Dendritic cell treated with granulocyte-macrophage colony-stimulating factor and Interleukin-4, amounts not matched to agents 40 ng/mL and 50 ng/mL, for 4 days (primary cell): ENCODE measurements around the gene ZNF846.
"Not testable (repeated sequence)": the region's sequence is repeated elsewhere in the genome, so short reads cannot be mapped to it uniquely, and the experiment has no call there.

Experiments used
- H3K27ac Mint-ChIP-seq: one replicate; pipeline ENCODE4 v1.8.0; 2022; ENCODE audit warnings: mild to moderate bottlenecking, mixed read lengths
- H3K27me3 Mint-ChIP-seq: one replicate; pipeline ENCODE4 v1.8.0; 2022; ENCODE audit warnings: mild to moderate bottlenecking, mixed read lengths
- H3K36me3 Mint-ChIP-seq: one replicate; pipeline ENCODE4 v1.8.0; 2022; ENCODE audit warnings: low read depth, mixed read lengths
- H3K4me1 Mint-ChIP-seq: one replicate; pipeline ENCODE4 v1.8.0; 2022; ENCODE audit warnings: low read depth, mixed read lengths
- H3K4me3 Mint-ChIP-seq: one replicate; pipeline ENCODE4 v1.8.0; 2022; ENCODE audit warnings: mild to moderate bottlenecking, moderate library complexity, mixed read lengths
- H3K9me3 Mint-ChIP-seq: one replicate; pipeline ENCODE4 v1.8.0; 2022; ENCODE audit warnings: mixed read lengths
- intact Hi-C: fragments of 100-400 bp; cut with micrococcal nuclease; formaldehyde crosslinking; loops from one replicate; pipeline ENCODE4 v1.15.0; 2022

The ZNF846 gene

GRCh38 chr19:9791552-9792205 is 23.1 kb upstream of the ZNF846 start:
- intact Hi-C loops = loop anchor here (2.0 to 10.0 kb wide), 5 partner anchors 27 to 654 kb away; partner anchors contain the start of gene FBXL12
- Mint-ChIP-seq H3K27ac (peak overlapping the region; percentile 100), H3K4me3 (peak overlapping the region; percentile 99), H3K4me1 (peaks cover 29% of the 10 kb centered on the region), H3K27me3 (no peaks in the 10 kb centered on the region), H3K9me3 (no peaks in the 10 kb centered on the region), H3K36me3 (peaks cover 20% of the 10 kb centered on the region)

DNA sequence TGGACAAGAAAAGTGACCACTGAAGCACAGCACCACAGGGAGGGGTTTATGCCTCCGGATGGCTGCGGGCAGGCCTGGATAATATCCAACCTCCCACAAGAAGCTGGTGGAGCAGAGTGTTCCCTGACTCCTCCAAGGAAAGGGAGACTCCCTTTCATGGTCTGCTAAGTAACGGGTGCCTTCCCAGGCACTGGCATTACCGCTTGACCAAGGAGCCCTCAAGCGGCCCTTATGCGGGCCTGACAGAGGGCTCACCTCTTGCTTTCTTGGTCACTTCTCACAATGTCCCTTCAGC is 22.5 kb upstream of the ZNF846 start:
- H3K9me3 Mint-ChIP-seq, H3K27me3 Mint-ChIP-seq, H3K4me3 Mint-ChIP-seq: not testable (repeated sequence)
- peaks cover 21% of the 10 kb centered on the region for H3K36me3 Mint-ChIP-seq
- intact Hi-C loops = loop anchor here (5.0 to 10.0 kb wide), 3 partner anchors 479 to 654 kb away; no protein-coding TSS in a partner anchor
- H3K4me1 Mint-ChIP-seq = peaks cover 31% of the 10 kb centered on the region
- H3K27ac Mint-ChIP-seq = peak overlapping the region; percentile 100

DNA sequence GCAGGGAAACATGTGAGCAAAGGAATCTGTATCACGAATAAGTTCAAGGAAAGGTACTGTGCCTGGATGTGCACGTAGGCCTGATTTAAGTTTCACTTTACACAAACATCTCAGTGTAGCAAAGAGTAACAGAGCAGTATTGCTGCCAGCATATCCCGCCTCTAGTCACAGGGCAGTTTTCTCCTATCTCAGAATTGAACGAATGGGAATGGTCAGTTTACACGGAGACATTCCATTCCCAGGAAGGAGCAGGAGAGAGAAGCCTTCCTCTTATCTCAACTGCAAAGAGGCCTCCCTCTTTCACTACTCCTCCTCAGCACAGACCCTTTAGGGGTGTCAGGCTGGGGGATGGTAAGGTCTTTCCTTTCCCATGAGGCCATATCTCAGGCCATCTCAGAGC is 21.0 kb upstream of the ZNF846 start:
- intact Hi-C loops, H3K27me3 Mint-ChIP-seq, H3K4me3 Mint-ChIP-seq, H3K9me3 Mint-ChIP-seq: not testable (repeated sequence)
- Mint-ChIP-seq H3K36me3 (peaks cover 34% of the 10 kb centered on the region), H3K27ac (peak overlapping the region; percentile 51), H3K4me1 (peaks cover 40% of the 10 kb centered on the region)

GRCh38 chr19:9789066-9789465 is 20.5 kb upstream of the ZNF846 start:
- H3K36me3 Mint-ChIP-seq = peaks cover 34% of the 10 kb centered on the region
- peak overlapping the region; percentile 51 for H3K27ac Mint-ChIP-seq
- no peaks in the 10 kb centered on the region for H3K9me3 Mint-ChIP-seq
- no peak overlapping the region for H3K4me3 Mint-ChIP-seq
- H3K27me3 Mint-ChIP-seq = no peaks in the 10 kb centered on the region
- H3K4me1 Mint-ChIP-seq = peaks cover 45% of the 10 kb centered on the region
- intact Hi-C loops = no loop called here

GRCh38 chr19:9788604-9789003 is 20.1 kb upstream of the ZNF846 start:
- Mint-ChIP-seq H3K4me1 (peaks cover 48% of the 10 kb centered on the region), H3K36me3 (peaks cover 34% of the 10 kb centered on the region)
- H3K27me3 Mint-ChIP-seq, H3K4me3 Mint-ChIP-seq, H3K27ac Mint-ChIP-seq, H3K9me3 Mint-ChIP-seq, intact Hi-C loops: not testable (repeated sequence)

DNA sequence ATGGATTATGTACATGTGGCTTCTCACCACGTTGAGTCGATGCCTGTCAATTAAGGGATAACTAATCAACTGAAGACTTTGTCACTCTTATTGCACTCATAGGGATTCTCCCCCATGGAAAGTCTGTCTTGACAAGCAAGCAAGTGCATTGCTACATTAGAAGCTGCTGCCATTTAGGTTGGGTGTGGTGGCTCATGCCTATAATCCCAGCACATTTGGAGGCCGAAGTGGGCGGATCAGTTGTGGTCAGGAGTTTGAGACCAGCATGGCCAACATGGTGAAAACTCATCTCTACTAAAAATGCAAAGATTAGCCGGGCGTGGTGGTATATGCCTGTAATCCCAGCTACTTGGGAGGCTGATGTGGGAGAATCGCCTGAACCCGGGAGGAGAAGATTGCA is 18.3 kb upstream of the ZNF846 start:
- intact Hi-C loops = loop anchor here (1.0 kb wide), 1 partner anchor 32 kb away; the partner anchor contains the start of gene FBXL12
- H3K36me3 Mint-ChIP-seq = peaks cover 31% of the 10 kb centered on the region
- peak overlapping the region; percentile 74 for H3K4me3 Mint-ChIP-seq
- H3K27me3 Mint-ChIP-seq = no peaks in the 10 kb centered on the region
- peak overlapping the region; percentile 96 for H3K27ac Mint-ChIP-seq
- peaks cover 48% of the 10 kb centered on the region for H3K4me1 Mint-ChIP-seq
- no peaks in the 10 kb centered on the region for H3K9me3 Mint-ChIP-seq

GRCh38 chr19:9786342-9786741 is 17.8 kb upstream of the ZNF846 start:
- peak overlapping the region; percentile 80 for H3K4me3 Mint-ChIP-seq
- H3K4me1 Mint-ChIP-seq = peaks cover 44% of the 10 kb centered on the region
- no peaks in the 10 kb centered on the region for H3K27me3 Mint-ChIP-seq
- intact Hi-C loops = loop anchor here (1.0 kb wide), 1 partner anchor 33 kb away; the partner anchor contains the start of gene FBXL12
- H3K27ac Mint-ChIP-seq = peak overlapping the region; percentile 96
- no peaks in the 10 kb centered on the region for H3K9me3 Mint-ChIP-seq
- peaks cover 29% of the 10 kb centered on the region for H3K36me3 Mint-ChIP-seq

DNA sequence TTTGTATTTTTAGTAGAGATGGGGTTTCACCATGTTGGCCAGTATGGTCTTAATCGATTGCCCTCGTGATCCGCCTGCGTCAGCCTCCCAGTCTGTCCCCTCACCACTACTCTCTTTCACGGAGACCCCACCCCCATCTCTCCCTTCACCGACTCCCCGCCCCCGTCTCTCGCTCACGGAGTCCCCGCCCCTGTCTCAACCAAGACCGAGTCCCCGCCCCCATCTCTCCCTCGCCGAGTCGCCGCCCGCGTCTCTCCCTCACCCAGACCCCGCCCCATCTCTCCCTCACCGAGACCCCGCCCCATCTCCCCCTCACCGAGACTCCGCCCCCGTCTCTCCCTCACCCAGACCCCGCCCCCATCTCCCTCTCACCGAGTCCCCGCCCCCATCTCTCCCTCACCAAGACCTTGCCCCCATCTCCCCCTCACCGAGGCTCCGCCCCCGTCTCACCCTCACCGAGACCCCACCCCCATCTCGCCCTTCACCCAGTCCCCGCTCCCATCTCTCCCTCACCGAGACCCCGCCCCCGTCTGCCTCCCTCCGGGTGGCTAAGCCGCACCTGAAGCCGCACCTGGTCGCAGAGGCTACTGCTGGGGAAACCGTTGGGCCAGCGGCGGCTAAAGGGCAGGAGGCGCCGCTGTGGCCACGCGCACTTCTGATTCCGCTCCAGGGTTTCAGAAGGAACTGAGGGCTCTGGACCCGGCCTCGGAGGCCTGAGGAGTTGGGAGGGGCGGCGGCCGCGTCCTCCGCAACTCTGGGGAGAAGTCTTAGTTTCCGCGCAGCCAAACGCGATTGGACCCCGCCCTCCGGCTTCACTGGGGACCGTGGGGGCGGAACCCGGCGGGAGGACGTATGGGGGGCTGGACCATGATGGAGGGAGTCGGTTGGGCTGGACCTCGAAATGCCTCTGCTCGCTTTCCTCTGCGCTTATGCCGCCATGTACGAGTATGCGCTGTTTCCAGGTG is 17.1 kb upstream of the ZNF846 start:
- intact Hi-C loops = loop anchor here (1.0 to 2.0 kb wide), 3 partner anchors 8 to 34 kb away; partner anchors contain the start of genes FBXL12 and ZNF846
- Mint-ChIP-seq H3K27ac (peak overlapping the region; percentile 96), H3K4me3 (peak overlapping the region; percentile 80), H3K36me3 (peaks cover 34% of the 10 kb centered on the region), H3K4me1 (peaks cover 40% of the 10 kb centered on the region), H3K9me3 (no peaks in the 10 kb centered on the region), H3K27me3 (no peaks in the 10 kb centered on the region)

DNA sequence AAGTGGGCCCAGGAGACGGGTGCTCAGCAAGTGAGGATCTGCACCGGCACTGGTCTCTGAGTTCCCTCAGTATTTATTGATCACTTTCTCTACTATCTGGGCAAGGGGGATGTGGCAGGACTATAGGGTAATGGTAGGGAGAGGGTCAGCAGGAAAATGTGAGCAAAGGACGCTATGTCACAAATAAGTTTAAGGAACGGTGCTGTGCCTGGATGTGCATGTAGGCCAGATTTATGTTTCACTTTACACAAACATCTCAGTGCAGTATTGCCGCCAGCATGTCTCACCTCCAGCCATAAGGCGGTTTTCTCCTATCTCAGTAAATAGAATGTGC is 15.6 kb upstream of the ZNF846 start:
- Mint-ChIP-seq H3K4me1 (peaks cover 32% of the 10 kb centered on the region), H3K27ac (peak overlapping the region; percentile 96), H3K36me3 (peaks cover 38% of the 10 kb centered on the region)
- H3K4me3 Mint-ChIP-seq, H3K27me3 Mint-ChIP-seq, H3K9me3 Mint-ChIP-seq: not testable (repeated sequence)
- intact Hi-C loops = loop anchor here (2.0 kb wide), 1 partner anchor 15 kb away; the partner anchor contains the start of gene ZNF846

DNA sequence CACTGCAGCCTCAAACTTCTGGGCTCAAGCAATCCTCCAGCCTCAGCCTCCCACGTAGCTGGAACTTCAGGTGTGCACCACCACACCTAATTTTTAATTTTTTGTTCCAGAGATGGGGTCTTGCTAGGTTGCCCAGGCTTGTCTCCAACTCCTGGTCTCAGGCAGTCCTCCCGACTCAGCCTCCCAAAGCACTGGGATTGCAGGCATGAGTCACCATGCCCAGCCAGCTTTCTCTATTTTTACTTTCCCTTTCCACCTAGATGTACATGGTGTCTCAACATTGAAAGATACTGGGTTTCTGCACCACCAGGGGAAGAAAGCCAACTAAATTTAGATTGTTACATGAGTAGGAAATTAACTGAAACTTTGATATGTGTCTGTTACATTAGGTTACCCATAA is 13.8 kb upstream of the ZNF846 start:
- H3K36me3 Mint-ChIP-seq = peaks cover 51% of the 10 kb centered on the region
- no peak overlapping the region for H3K4me3 Mint-ChIP-seq
- intact Hi-C loops = no loop called here
- H3K27ac Mint-ChIP-seq = no peak overlapping the region
- H3K4me1 Mint-ChIP-seq = peaks cover 32% of the 10 kb centered on the region
- no peaks in the 10 kb centered on the region for H3K27me3 Mint-ChIP-seq
- peaks cover 8% of the 10 kb centered on the region for H3K9me3 Mint-ChIP-seq

GRCh38 chr19:9757544-9758501 is 10.7 kb downstream of the ZNF846 start:
- Mint-ChIP-seq H3K4me1 (no peaks in the 10 kb centered on the region), H3K27me3 (no peaks in the 10 kb centered on the region), H3K4me3 (no peak overlapping the region), H3K36me3 (peaks cover 56% of the 10 kb centered on the region), H3K27ac (no peak overlapping the region), H3K9me3 (peaks cover 58% of the 10 kb centered on the region)
- intact Hi-C loops = no loop called here

- intact Hi-C loops = no loop called here
Observed at GRCh38 chr19:9752701-9753443, 15.7 kb downstream of the ZNF846 start.

GRCh38 chr19:9751446-9751845 is 17.1 kb downstream of the ZNF846 start:
- Mint-ChIP-seq H3K9me3 (peaks cover 18% of the 10 kb centered on the region), H3K27ac (no peak overlapping the region), H3K36me3 (no peaks in the 10 kb centered on the region), H3K4me1 (no peaks in the 10 kb centered on the region), H3K27me3 (no peaks in the 10 kb centered on the region), H3K4me3 (no peak overlapping the region)
- intact Hi-C loops = no loop called here

More at GRCh38 chr19:9752701-9753443, 15.7 kb downstream of the ZNF846 start:
- no peak overlapping the region for H3K27ac Mint-ChIP-seq
- peaks cover 7% of the 10 kb centered on the region for H3K36me3 Mint-ChIP-seq
- H3K9me3 Mint-ChIP-seq = peaks cover 25% of the 10 kb centered on the region
- no peak overlapping the region for H3K4me3 Mint-ChIP-seq
- no peaks in the 10 kb centered on the region for H3K27me3 Mint-ChIP-seq
- no peaks in the 10 kb centered on the region for H3K4me1 Mint-ChIP-seq
